CD4-positive, alpha-beta T cell (primary cell): ENCODE measurements around the gene KDM2B. TPM values are rescaled to one million over a fixed set of nuclear protein-coding genes. Genes with fewer than 3 reads are reported as not detected.

ENCODE experiments used
- ATAC-seq: fragments of 200-7000 bp; cut with Tn5 transposase; one replicate; pipeline ENCODE4 v1.10.0; 2022; ENCODE audit warnings: mild to moderate bottlenecking; ENCODE audit not compliant: poor library complexity
- CTCF ChIA-PET: fragments of 350-600 bp; sonication (Branson Sonifier 250); formaldehyde crosslinking; loops from one replicate; lab custom pipeline; 2021; ENCODE audit warnings: antibody characterized with exemption, inconsistent platforms; lab: Charles Lee
- POLR2A ChIA-PET: fragments of 350-600 bp; sonication (Branson Sonifier 250); formaldehyde crosslinking; loops from one replicate; lab custom pipeline; 2021; ENCODE audit warnings: antibody characterized with exemption, inconsistent platforms; lab: Charles Lee
- DNase-seq, 14 experiments: peaks; one replicate each; pipeline ENCODE4 v3.0.0-alpha.2; 2013 to 2020; ENCODE audit warnings: mixed read lengths in 2 of 14
- H3K27ac ChIP-seq, 2 donors: one replicate each; pipeline versions ENCODE4 v1.5.1 to v1.7.0; 2013; ENCODE audit warnings: low read length in 2 of 2, low read depth in 1 of 2, mild to moderate bottlenecking in 1 of 2
- H3K27me3 ChIP-seq, 2 experiments: 1 replicate in 1 of 2; 2 replicates in 1 of 2; pipeline versions ENCODE4 v1.6.1 to v1.7.0; 2013; ENCODE audit warnings: low read length in 2 of 2, control low read depth in 1 of 2, mild to moderate bottlenecking in 1 of 2, moderate library complexity in 1 of 2; ENCODE audit not compliant: insufficient read depth in 2 of 2, control insufficient read depth in 1 of 2
- H3K36me3 ChIP-seq: one replicate; pipeline ENCODE4 v1.6.1; 2013; ENCODE audit warnings: low read length, control low read depth; ENCODE audit not compliant: insufficient read depth
- H3K4me1 ChIP-seq: one replicate; pipeline ENCODE4 v1.6.1; 2013; ENCODE audit warnings: low read length, control low read depth; ENCODE audit not compliant: insufficient read depth
- H3K4me3 ChIP-seq: one replicate; pipeline ENCODE4 v1.5.1; 2013; ENCODE audit warnings: mild to moderate bottlenecking, low read length, moderate library complexity
- H3K9me3 ChIP-seq, 2 experiments: 1 replicate in 1 of 2; 2 replicates in 1 of 2; pipeline versions ENCODE4 v1.6.1 to v1.7.0; 2013; ENCODE audit warnings: low read length in 2 of 2, mild to moderate bottlenecking in 2 of 2, control low read depth in 1 of 2, moderate library complexity in 1 of 2; ENCODE audit not compliant: control insufficient read depth in 1 of 2, insufficient read depth in 1 of 2
- H3K27ac Mint-ChIP-seq: one replicate; pipeline ENCODE4 v1.8.0; 2020; ENCODE audit warnings: mixed read lengths
- H3K27me3 Mint-ChIP-seq: one replicate; pipeline ENCODE4 v1.8.0; 2021; ENCODE audit warnings: mixed read lengths
- H3K36me3 Mint-ChIP-seq: one replicate; pipeline ENCODE4 v1.8.0; 2021; ENCODE audit warnings: low read depth, mixed read lengths
- H3K4me1 Mint-ChIP-seq: one replicate; pipeline ENCODE4 v1.8.0; 2021; ENCODE audit warnings: low read depth, mixed read lengths
- H3K4me3 Mint-ChIP-seq: one replicate; pipeline ENCODE4 v1.8.0; 2020; ENCODE audit warnings: mild to moderate bottlenecking, mixed read lengths
- H3K9me3 Mint-ChIP-seq: one replicate; pipeline ENCODE4 v1.8.0; 2020; ENCODE audit warnings: mixed read lengths
- CTCF ChIP-seq: fragments of 200-600 bp; IDR thresholded peaks from one replicate; pipeline ENCODE4 v1.8.0; 2022; ENCODE audit warnings: antibody characterized with exemption, mild to moderate bottlenecking
- intact Hi-C, 2 experiments: fragments of 100-400 bp; cut with DNase I in 1 of 2; cut with micrococcal nuclease in 1 of 2; formaldehyde crosslinking; loops; one replicate each; pipeline versions ENCODE4 v1.15.1 to v1.9.0; 2023 to 2025; cut with DNase I, micrococcal nuclease
- total RNA-seq, 174 experiments: library from RNA in 2 of 174; stranded (reverse) in 2 of 174; gene quantifications; one replicate each; pipeline ENCODE4 v1.2.3 and lab custom pipeline; 2021 to 2026

The KDM2B gene
- total RNA-seq, 2 experiments from 2014 or later: 60.4 to 62.6 TPM

GRCh38 chr12:121538699-121539061 lies 42.1 kb downstream of the KDM2B start:
- Histone ChIP-seq H3K36me3 (peaks cover 2% of the 10 kb centered on the region), H3K27ac (no peak overlapping the region), H3K9me3 (no peaks in the 10 kb centered on the region), H3K4me1 (peaks cover 49% of the 10 kb centered on the region), H3K27me3 (no peaks in the 10 kb centered on the region), H3K4me3 (peak overlapping the region; percentile 49)
- CTCF ChIA-PET: interaction anchor here (0.9 to 1.6 kb wide), 4 partner anchors 14 to 350 kb away, joined by 3 to 4 read pairs (median 3); partner anchors contain the start of gene PSMD9
- peaks cover 37% of the 10 kb centered on the region for H3K4me1 Mint-ChIP-seq
- peak overlapping the region; percentile 87 for H3K4me3 Mint-ChIP-seq
- ATAC-seq: no peak
- no peaks in the 10 kb centered on the region for H3K27me3 Mint-ChIP-seq
- DNase-seq: no peak
- H3K36me3 Mint-ChIP-seq: peaks cover 30% of the 10 kb centered on the region
- intact Hi-C loops: loop anchor here in 1 of 2 experiments (10.0 kb wide), 1 partner anchor 246 kb away; no protein-coding TSS in a partner anchor
- TF ChIP-seq CTCF: no peak
- H3K9me3 Mint-ChIP-seq: no peaks in the 10 kb centered on the region
- H3K27ac Mint-ChIP-seq: peak overlapping the region; percentile 82
- POLR2A ChIA-PET: interaction anchor here (0.6 to 1.1 kb wide), 3 partner anchors 41 to 100 kb away, joined by 3 to 7 read pairs (median 3); partner anchors contain the start of gene ORAI1

- peak; percentile 4 for ATAC-seq
- peaks cover 55% of the 10 kb centered on the region for H3K4me1 ChIP-seq
- ChIA-PET POLR2A (interaction anchor here (1.0 to 2.3 kb wide), 8 partner anchors 24 to 264 kb away, joined by 3 to 16 read pairs (median 10); partner anchors contain the start of gene ORAI1), CTCF (interaction anchor here (0.9 to 1.6 kb wide), 4 partner anchors 15 to 350 kb away, joined by 3 to 4 read pairs (median 3); partner anchors contain the start of gene PSMD9)
- peak in 9 of 14 experiments; percentile 5 to 77 (median 28) for DNase-seq
- peak overlapping the region in 1 of 2 donors; percentile 67 for H3K27ac ChIP-seq
- H3K4me3 ChIP-seq: peak overlapping the region; percentile 58
- H3K4me3 Mint-ChIP-seq: peak overlapping the region; percentile 87
- H3K27ac Mint-ChIP-seq: peak overlapping the region; percentile 82
- H3K27me3 Mint-ChIP-seq: no peaks in the 10 kb centered on the region
- no peaks in the 10 kb centered on the region for H3K9me3 Mint-ChIP-seq
- intact Hi-C loops: loop anchor here in 1 of 2 experiments (2.0 to 10.0 kb wide), 3 partner anchors 37 to 247 kb away; no protein-coding TSS in a partner anchor
- peaks cover 8% of the 10 kb centered on the region for H3K36me3 ChIP-seq
- no peaks in the 10 kb centered on the region for H3K27me3 ChIP-seq
- TF ChIP-seq CTCF: no peak
- H3K9me3 ChIP-seq: no peaks in the 10 kb centered on the region
- peaks cover 42% of the 10 kb centered on the region for H3K4me1 Mint-ChIP-seq
- H3K36me3 Mint-ChIP-seq: peaks cover 35% of the 10 kb centered on the region
These were observed 42.8 kb downstream of the KDM2B start for GRCh38 chr12:121537814-121538698.
